Neural cell (in vitro differentiated cells): Measurements from ENCODE around the gene CPA3.

Experiments
- CTCF ChIP-seq: fragments of 450-650 bp; IDR thresholded peaks from 2 replicates; pipeline ENCODE4 v1.5.1; 2014; ENCODE audit warnings: antibody characterized with exemption, mild to moderate bottlenecking, moderate library complexity; ENCODE audit not compliant: poor library complexity, severe bottlenecking
- EP300 ChIP-seq: fragments of 450-650 bp; conservative IDR thresholded peaks from 2 replicates; pipeline ENCODE4 v1.6.1; 2014; ENCODE audit warnings: antibody characterized with exemption, mild to moderate bottlenecking, moderate library complexity; ENCODE audit not compliant: poor library complexity, severe bottlenecking
- EZH2 ChIP-seq: fragments of 200-600, 300-800 bp; shearing (Covaris generic), sonication (generic); IDR thresholded peaks from 2 replicates; pipeline ENCODE4 v1.6.1; 2014; ENCODE audit warnings: antibody characterized with exemption, low read length, borderline replicate concordance, mild to moderate bottlenecking; ENCODE audit not compliant: insufficient read depth, poor library complexity, severe bottlenecking
- POLR2AphosphoS5 ChIP-seq: IDR thresholded peaks from 2 replicates; pipeline ENCODE4 v1.6.1; 2012
- RAD21 ChIP-seq: fragments of 450-650 bp; conservative IDR thresholded peaks from 2 replicates; pipeline ENCODE4 v1.6.1; 2014; ENCODE audit warnings: antibody characterized with exemption, mild to moderate bottlenecking, moderate library complexity
- SMC3 ChIP-seq: fragments of 450-650 bp; conservative IDR thresholded peaks from 2 replicates; pipeline ENCODE4 v1.6.1; 2014; ENCODE audit warnings: antibody characterized with exemption, mild to moderate bottlenecking, moderate library complexity; ENCODE audit not compliant: poor library complexity
- TAF1 ChIP-seq: IDR thresholded peaks from 2 replicates; pipeline ENCODE4 v1.6.1; 2012; ENCODE audit warnings: low read depth
- TF ChIP-seq, protein P1 (sequence below): IDR thresholded peaks from 2 replicates; pipeline ENCODE4 v1.6.1; 2012; ENCODE audit warnings: borderline replicate concordance

GRCh38 chr3:148925845-148926244, 60.7 kb downstream of the CPA3 start:
- TF ChIP-seq CTCF, result no peak
- TF ChIP-seq POLR2AphosphoS5, result no peak
- TF ChIP-seq EP300, result no peak
- TF ChIP-seq EZH2, result no peak
- TF ChIP-seq, protein P1, sequence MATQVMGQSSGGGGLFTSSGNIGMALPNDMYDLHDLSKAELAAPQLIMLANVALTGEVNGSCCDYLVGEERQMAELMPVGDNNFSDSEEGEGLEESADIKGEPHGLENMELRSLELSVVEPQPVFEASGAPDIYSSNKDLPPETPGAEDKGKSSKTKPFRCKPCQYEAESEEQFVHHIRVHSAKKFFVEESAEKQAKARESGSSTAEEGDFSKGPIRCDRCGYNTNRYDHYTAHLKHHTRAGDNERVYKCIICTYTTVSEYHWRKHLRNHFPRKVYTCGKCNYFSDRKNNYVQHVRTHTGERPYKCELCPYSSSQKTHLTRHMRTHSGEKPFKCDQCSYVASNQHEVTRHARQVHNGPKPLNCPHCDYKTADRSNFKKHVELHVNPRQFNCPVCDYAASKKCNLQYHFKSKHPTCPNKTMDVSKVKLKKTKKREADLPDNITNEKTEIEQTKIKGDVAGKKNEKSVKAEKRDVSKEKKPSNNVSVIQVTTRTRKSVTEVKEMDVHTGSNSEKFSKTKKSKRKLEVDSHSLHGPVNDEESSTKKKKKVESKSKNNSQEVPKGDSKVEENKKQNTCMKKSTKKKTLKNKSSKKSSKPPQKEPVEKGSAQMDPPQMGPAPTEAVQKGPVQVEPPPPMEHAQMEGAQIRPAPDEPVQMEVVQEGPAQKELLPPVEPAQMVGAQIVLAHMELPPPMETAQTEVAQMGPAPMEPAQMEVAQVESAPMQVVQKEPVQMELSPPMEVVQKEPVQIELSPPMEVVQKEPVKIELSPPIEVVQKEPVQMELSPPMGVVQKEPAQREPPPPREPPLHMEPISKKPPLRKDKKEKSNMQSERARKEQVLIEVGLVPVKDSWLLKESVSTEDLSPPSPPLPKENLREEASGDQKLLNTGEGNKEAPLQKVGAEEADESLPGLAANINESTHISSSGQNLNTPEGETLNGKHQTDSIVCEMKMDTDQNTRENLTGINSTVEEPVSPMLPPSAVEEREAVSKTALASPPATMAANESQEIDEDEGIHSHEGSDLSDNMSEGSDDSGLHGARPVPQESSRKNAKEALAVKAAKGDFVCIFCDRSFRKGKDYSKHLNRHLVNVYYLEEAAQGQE, result no peak
- TF ChIP-seq RAD21, result no peak
- TF ChIP-seq SMC3, result no peak
- TF ChIP-seq TAF1, result no peak
